Activated CD4-positive, alpha-beta T cell treated with anti-CD3 and anti-CD28 coated beads, Interleukin-2, amount 50 U/mL, for 16 hours (primary cell): ENCODE measurements around the gene DUSP3.

Experiments
- DNase-seq: peaks from one replicate; pipeline ENCODE4 v3.0.0-alpha.2; 2020

The DUSP3 gene

DNA sequence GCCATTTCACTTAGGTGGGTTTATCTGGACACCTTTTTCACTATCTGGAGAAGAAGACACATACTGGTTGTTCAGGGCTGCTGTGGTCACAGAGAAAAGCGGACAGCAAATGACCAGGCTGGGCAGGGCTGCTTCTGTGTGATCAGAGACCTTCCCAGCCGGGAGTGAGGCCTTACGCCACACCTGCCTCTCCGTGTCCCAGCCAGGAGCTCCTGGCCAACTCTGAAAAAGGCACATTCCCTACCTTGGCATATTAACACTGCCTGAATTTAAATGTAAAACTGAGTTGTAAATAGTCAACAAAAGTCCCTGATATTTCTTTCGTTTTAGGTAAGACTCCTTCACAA is 11.1 kb downstream of the DUSP3 start:
- no peak for DNase-seq

- DNase-seq, result no peak
These were observed 11.6 kb downstream of the DUSP3 start for GRCh38 chr17:43767053-43767712.

DNA sequence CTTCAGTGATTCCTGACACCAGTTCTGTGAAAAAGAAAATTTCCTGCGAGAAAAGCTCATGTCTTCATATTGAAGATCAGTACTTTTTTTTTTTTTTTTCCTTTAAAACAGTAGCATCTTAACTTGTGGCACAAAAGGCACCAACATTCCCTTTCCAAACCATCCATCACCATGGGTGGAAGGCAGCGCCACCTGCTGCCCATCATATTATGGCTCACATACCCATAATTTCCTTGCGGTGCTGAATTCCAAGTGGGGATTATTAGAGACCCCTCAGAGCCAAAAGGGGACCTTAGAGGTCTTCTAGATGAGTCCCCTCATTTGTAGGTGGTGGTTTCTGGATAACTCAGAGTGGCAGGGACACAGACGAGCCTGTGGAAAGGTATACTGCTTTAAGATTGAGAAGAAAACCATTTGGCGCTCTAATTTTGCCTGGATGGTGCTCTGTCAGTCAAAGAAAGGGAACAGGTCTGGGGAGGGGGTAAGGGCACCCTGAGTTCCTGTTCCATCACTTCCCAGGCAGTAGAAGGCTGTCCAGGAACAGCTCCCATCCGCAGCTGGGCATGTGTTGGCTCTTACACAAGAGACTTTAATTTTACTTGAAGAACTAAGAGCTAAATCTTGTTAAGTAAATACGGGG is 12.2 kb downstream of the DUSP3 start:
- DNase-seq, result peak; percentile 17

DNA sequence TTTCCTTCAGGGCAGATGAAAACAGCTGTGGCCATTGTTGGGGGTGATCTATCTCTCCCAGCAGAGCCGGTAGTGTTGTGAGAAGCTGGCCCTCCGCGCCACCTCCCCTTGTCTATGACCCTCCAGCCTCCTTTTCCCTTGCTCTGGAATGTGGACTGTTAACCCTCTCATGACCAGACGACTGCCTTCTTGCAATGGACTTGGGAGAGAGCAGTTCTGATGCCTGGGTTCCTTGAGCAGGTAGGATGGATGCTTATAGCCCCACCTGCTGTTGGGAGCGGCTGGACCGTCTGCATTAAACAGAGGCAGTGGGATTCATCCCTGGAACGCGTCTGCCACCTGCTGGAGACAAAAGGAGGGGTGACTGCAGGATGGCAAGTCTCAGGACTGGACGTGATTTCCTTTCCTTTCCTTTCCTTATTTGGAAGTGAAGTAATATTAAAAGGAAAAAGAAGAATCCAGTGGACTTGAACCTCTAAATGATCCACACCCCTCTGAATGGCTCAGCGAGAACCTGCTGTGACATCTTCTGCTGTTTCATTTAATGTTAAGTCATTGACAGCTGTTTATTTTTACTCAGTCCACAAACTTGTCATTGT is 18.4 kb downstream of the DUSP3 start:
- DNase-seq, result peak; percentile 92

- no peak for DNase-seq
These were observed 18.9 kb downstream of the DUSP3 start for GRCh38 chr17:43759836-43760235.

DNA sequence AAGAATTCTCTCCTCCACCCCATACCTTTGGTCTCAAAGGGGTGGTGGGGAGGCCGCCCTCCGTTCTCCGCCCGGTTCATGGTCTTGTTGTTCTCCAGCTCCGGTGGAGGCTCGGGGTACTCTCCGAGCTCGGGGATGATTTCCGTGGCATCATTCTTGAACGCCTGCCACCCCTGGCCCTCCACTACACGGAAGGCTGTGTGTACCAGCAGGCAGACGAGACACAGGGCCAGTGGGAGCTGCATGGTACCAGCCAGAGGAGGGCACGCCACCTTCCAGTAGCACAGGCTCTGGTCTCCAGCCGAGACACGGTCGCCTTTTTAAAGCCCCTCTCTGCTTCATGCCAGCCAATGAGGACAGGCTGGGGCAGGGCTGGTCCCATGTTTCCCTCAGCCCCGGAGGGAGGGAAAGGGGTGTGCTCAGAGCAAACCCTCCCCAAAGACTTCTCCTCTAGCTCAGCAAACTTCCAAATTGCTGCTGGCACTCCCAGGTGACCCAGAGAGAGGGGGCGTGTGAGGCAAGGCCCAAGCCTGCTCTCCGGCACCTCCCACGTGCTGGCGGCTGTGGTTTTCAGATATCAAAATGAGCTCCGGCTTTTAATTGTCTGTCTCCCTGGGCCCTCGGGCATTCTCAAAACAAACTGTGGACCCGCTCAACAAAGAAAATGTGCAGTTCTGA is 20.1 kb downstream of the DUSP3 start, which contains the start of gene SOST:
TSS of gene SOST (minus strand) at position 295 of the 678 bp plus-strand sequence. CDS start at position 245, 50 bp downstream.
- DNase-seq, result no peak

DNA sequence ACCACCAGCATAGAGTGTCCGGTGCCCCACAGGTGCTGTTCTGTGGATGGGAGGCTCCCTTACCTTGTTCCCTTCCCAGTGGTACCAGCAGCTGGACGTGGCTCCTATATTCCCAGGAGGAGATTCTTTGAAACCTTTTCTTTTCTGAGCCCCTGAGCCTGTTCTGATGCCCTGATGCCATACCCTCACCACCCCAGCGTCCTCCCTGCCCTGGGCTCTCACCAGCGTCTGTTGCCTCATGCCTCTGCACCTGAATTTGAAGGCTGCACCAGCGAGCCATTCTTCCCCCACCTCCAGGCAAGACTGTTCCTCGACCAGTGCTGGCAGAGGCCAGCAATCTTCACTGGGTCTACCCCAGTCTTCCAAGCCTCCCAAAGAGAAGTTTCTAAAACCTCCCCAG is 20.7 kb downstream of the DUSP3 start:
- no peak for DNase-seq

DNA sequence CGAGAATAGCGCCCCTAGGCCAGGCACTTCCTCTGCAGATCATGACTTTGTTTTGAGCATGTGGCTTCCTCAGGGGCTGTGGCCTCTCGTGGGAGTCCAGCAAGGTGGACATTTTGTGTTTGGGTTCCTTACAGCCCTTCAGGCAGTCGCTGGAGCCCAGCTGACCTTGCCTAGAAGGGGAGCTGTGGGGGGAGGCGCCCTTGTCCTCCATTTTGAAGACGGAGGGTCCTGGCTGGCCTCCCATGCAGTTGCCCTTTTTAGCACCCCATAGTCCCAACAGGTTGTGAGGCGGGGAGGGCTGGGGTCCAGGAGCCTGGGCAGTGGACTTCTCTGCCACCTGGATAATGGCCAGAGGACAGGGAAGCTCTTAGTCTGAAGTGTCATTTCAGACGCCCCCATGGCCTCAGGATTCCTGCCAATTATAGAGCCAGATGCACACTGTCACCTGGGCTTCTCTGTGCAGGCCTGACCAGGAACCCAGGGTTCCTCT is 21.6 kb downstream of the DUSP3 start:
- no peak for DNase-seq

DNA sequence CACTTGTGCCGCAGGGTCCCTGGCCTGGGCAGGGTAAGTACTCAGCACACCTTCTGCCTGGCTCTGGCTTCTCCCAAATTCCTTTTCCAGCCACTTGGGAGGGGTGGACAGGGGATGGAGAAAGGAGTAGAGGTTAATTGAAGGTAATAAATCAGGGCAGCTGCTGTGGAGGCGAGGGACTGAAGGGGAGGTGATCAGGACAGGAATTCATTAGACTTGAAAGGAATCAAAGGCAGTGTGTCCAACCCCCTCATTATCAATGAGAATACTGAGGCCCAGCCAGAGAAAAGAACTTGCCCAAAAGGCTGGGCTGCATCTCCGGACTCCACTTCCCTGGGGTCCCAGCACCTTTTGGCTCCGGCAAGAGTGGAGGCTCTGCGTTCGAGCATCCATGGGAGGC is 22.6 kb downstream of the DUSP3 start:
- DNase-seq, result no peak

DNA sequence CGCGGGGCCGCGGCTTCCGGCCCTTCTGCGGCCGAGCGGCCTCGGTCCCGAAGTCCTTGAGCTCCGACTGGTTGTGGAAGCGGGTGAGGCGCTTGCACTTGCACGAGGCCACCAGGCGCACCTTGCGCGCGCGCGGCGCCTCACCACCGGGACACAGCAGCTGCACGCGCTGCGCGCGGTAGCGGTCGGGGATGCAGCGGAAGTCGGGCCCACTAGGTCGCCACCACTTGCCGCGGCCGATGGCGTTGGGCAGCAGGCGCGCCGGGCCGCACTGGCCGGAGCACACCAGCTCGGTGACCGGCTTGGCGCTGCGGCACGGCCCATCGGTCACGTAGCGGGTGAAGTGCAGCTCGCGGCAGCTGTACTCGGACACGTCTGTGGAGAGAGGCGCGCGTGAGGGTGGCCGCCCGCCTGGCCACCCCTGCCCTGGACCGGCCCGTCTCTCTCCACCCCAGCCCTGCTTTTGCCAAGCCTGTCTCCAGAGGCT is 23.3 kb downstream of the DUSP3 start:
- peak; percentile 24 for DNase-seq

DNA sequence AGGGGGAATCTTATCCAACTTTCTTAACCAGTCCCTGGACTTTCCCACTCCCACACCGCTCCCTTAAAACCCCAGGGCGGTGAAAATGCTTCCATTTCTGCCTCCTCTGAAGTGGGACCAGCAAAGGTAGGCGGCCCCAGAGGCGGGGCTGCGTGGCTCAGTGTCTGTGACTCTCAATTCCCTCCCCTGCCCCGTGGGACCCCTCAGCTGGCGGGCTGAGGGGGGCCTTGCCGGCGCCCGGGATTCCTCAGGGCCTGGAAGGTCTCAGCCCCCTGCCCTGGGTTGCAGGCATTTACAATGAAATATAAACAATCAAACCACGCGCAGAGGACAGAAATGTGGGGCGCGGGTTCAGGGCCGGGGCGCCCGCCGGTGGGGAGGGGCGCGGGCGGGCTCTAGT is 23.8 kb downstream of the DUSP3 start:
- DNase-seq, result no peak

GRCh38 chr17:43753493-43754129 is 25.2 kb downstream of the DUSP3 start:
- DNase-seq, result peak; percentile 36

- no peak for DNase-seq
These were observed 28.6 kb downstream of the DUSP3 start for GRCh38 chr17:43750153-43750552.

- DNase-seq, result no peak
These were observed 33.2 kb downstream of the DUSP3 start for GRCh38 chr17:43745541-43745940.

- no peak for DNase-seq
These were observed 37.1 kb downstream of the DUSP3 start for GRCh38 chr17:43741636-43742035.

DNA sequence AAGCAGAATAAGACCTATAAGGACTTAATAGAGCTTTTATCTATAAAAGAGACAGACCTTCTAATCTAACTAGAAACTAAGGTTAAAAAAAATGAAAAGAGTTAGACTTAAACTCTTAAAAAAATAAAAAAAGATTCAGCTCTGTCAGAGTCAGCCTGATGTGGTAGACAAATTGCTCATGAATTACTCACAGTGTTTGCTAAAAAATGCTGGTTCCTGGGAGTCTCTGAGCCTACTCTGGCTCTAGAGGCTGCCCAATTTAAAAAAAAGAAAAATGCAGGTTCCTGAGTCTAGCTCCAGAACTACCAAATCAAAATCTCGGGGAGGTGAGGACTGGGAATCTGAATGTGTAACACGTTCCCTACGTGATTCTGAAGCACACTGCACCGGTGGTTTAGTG is 38.2 kb downstream of the DUSP3 start:
- no peak for DNase-seq

- no peak for DNase-seq
These were observed 41.1 kb downstream of the DUSP3 start for GRCh38 chr17:43737722-43738121.

GRCh38 chr17:43736389-43736788 is 42.4 kb downstream of the DUSP3 start:
- DNase-seq, result no peak

DNA sequence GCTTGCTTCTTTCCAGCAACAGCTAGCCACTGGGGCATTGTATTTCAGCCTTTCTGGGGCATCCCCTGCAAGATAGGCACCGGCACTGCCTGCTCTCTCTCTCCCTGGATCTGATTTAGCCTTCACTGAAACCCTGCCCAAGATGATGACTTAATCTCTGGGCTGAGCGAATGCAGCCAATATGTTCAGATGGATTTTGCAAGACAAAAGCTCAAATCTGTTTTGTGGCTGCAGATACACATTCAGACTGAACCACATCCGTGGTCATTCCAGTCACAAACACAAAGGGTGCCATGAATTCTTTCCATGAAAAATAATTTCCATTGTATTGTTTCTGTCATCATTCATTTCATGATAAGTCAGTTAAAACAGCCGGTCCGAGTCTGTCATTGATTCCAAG is 44.4 kb downstream of the DUSP3 start:
- DNase-seq, result no peak

DNA sequence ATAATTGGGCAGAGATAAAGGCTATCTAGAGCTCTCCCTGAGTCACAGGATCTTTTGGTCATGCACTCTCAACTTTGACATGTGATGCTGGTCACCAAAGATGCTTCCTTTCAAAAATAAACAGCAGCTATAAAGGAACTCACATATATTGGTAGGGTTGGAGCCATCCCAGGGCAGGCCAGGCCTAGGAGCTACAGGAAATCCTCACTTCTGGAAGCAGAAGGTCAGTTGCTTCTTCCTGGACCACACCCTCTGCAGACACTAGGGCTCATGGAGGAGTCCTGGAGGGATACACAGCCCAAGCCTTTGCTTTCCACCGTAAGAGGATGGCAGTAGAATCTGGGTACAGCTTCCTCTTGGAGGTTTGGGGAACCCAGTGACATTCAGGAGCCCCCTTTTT is 44.8 kb downstream of the DUSP3 start:
- no peak for DNase-seq

DNA sequence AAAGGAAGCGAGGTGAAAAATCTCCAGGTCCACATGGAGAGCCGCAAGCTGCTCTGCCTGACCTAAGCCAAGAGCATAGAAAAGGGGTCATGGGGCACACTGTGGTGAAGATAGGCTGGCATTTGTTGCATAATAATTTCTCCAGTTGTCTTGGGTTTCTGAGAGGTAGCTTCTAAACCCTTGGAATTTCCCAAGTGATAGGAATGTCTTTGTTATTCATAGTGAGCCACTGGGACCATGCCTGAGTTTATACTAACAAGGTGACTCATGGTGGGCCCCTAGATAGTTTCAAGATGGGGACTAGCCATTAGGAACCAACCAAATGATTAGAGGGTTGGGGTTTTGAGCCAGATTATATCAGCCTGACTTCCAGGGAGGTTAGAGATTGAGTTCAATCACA is 45.8 kb downstream of the DUSP3 start:
- DNase-seq, result no peak

GRCh38 chr17:43728081-43728480 is 50.7 kb downstream of the DUSP3 start:
- DNase-seq, result no peak

DNA sequence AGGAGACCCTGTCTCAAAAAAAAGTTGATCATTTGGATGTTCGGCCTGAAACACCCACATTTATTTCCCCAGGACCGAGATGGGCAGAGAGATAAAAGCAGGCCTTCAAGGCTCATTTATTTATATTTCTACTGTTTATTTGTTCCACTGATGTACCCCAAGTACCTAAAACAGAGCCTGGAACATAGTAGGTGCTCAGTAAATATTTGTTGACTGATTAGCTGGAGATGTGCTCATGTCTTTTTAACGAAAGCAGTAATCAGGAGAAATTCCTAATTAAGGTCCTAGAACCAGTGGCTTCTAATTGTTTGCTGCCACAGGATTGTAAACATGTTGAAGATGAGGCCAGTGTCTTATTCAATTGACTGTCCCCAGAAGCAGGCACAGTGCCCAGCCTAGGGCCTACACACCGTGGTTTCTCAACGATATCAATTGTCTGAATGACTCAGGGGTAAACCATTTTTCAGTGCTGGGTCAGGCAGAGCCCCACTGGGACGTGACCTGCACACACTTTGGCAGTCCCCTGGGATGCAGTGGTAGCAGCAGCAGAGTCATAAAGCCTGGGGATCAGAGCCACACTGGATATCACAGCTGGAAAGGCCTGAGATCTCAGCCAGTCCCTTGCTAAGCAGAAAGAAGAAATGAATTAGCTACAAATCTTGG is 54.9 kb downstream of the DUSP3 start:
- DNase-seq, result no peak
